SIG-M5 (cell line): ENCODE data around the gene SLITRK5.

Experiments used
- DNase-seq: peaks from one replicate; lab custom pipeline; 2025; lab: John Stamatoyannopoulos, UW

SLITRK5 gene, protein sequence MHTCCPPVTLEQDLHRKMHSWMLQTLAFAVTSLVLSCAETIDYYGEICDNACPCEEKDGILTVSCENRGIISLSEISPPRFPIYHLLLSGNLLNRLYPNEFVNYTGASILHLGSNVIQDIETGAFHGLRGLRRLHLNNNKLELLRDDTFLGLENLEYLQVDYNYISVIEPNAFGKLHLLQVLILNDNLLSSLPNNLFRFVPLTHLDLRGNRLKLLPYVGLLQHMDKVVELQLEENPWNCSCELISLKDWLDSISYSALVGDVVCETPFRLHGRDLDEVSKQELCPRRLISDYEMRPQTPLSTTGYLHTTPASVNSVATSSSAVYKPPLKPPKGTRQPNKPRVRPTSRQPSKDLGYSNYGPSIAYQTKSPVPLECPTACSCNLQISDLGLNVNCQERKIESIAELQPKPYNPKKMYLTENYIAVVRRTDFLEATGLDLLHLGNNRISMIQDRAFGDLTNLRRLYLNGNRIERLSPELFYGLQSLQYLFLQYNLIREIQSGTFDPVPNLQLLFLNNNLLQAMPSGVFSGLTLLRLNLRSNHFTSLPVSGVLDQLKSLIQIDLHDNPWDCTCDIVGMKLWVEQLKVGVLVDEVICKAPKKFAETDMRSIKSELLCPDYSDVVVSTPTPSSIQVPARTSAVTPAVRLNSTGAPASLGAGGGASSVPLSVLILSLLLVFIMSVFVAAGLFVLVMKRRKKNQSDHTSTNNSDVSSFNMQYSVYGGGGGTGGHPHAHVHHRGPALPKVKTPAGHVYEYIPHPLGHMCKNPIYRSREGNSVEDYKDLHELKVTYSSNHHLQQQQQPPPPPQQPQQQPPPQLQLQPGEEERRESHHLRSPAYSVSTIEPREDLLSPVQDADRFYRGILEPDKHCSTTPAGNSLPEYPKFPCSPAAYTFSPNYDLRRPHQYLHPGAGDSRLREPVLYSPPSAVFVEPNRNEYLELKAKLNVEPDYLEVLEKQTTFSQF

DNA sequence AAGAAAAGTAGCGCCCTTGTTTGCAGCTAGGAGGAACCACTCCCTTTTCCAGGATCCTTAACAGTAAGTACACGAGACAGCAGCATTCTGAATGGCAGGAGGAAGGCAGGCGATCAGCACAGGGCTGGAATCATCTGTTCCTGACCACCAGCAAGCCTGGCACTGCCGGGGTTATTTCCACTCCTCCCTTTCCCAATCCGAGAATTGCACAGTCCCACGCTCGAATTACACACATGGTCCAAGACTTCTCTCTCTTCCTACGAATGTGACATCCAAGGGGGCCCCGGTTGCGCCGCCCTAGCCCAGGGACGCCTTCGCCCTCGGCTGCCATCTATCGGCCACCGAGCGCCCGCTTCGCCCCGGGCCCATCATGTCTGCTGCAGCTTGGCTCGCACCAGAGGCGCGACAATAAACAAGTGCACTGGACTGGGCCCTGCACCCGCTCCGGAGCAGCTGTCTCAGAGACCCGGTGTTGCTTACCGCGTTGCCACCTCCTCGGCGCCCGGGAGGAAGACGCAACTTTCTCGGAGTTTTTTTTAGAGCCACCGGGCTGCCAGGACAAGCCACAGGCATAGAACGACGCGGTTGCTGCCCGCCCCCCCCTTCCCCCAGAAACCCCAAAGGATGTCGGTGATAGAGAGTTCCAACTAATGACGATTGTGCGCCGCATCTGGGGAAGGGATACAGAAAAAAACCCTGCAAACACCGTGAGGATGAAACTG, at the start of gene SLITRK5:
SLITRK5 (plus strand) TSS at position 341 of the 722 bp plus-strand sequence. CDS start 4,018 bp downstream, outside the sequence.
- DNase-seq, result peak; percentile 19

DNA sequence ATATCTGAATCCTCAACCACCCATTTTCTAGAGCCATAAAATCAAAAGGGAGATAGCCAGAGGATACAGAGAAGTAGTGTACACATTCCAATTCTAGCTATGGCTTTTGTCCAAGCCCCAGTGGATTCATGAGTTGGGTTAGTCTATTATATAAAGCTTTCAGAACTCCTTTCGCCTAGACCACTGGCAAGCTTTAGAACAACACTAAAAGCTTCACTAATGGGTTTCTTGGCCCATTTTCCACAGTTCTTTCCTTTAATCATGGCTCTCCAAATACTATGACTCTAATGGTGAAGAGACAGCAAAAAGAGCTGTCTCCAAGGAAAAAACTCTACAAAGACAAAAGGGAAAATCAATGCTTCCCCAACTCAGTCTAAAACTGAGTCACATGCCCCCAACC, 48.2 kb upstream of the SLITRK5 start:
- no peak for DNase-seq

DNA sequence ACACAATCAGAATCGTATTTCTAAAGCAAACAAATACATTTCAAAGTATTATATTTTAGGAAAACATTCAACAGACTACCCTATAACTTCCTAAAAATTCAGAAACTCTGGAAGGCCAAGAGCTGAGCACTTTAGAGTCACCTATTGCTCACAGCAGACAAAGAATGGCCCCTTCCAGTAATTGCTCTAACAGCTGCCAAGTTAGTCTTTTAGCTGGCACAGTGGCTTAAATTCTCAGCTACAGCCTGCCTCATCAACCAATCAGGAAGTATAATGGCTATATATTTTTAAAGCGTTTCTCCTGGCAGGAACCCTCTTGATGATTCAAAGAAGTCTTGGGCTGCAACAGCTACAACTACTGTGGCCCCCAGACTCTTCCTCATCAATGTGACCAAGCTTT, 14.9 kb upstream of the SLITRK5 start:
- no peak for DNase-seq

DNA sequence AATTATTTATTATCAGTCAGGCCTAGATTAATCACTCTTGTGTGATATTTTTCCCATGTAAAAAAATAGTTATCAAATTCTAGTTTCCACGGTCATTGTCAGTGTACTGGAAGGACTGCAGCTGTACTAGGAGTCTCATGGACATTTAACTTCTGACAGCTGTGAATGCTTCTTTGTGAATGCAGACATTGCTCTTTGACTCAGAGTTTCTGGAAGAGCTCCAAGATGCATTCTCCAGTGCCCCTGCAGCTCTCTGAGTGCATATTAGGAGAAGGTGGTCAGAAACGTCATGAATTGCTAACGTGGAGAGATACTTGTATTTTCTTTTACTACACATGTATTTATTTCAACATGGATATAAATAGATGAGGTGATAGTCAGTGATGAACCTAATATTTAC, 9.7 kb upstream of the SLITRK5 start:
- no peak for DNase-seq

DNA sequence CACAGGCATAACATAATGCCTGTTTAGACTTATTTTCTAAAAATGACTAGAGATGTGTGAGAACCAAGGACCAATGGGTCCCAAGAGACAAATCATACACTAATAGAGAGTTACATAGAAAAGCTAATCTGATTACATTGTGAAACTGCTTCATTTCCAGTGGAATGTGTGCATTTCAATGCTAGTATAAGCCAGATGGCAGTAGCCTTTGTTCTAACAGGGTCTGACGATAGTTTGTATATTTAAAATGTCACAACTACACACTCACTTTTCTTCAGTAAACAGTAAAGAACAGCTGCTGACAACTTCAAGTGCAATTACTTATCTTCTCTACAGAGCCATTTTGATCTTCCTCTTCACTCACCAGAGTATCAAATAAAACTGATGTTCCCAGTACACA, 4.3 kb upstream of the SLITRK5 start:
- no peak for DNase-seq

DNA sequence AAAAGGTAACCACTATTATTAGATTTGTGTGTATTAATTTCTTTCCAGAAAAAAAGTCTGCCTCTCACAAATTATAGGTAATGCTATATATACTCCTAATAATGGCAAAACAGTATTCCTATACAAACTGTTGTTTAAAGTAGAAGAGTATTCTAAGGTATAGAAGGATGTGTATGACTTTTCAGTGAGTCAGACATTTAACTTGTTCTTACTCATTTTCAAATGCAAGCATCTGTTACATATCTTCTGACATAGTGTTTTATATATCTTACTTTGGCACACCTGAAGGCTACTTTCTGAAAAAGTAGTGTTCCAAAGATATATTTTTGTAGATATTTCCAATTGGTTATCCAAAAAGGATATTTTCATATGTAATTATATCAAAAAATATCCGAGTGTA, 3.5 kb upstream of the SLITRK5 start:
- DNase-seq, result no peak

DNA sequence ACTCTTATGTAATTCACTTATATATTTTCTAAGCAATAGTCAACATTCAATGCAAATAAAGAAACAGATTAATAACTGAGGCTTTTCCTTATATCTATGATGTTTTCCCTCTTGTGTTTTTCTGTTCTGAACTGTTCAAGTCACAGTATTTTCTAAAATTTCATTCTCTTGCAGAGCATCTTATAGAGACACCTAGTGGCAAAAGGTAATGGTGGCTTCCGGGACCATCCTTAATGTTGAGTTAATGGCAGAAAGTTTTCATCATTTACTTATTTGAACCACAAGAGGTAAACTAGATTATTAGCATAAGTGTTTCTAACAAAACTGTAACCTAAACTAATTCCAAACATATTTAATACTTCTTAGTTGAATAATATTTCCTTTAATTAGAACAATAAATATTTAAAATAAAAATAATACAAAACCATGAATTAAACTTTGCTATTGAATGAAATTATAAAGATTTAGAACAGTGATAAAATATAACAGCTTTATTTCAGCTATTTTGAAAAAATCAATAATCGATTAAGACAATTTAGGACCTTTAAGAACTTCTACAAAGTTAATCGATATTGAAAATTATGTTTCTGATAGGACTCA, 1.7 kb upstream of the SLITRK5 start:
- DNase-seq, result peak; percentile 17

DNA sequence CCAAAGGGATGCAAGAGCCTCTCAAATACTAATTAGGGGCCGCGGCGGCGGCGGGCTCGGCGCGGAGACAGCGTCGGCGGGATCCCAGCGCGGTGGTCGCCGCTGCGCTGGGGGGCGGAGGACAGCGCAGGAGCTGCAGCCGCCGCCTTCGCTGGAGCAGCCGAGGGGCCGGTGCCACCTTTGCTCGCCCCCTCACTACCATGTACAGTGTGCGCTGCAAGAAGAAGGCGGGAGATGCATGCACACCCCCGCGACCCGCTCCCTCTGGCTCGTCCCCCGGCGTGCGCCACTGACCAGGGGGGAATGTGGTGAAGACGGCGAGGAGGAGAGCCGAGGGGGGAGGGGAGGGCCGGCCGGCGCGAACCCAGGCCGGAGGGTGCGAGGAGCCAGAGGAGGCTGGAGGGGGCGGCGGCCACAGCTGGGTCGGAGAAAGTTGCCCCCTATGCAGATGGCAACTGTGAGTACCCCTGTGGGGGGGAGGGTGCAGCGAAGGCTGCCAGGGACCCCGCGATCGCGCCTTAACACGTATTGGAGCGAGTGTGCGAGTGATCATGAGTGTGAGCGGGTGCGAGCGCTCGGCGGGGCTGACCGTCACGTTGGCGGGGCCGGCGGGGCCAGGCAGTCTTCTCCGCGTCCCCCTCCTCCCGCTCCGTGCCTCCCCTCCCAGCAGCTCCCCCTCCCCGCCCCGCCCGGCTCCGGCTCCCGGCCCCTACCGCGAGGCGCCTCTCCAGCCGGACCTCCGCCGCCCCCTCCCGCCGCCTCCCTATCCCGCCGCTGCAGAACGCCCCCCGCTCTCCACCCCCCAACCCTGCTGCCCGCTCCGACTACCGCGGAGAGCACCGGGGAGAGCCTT, 808 bp downstream of the SLITRK5 start:
- DNase-seq, result no peak

DNA sequence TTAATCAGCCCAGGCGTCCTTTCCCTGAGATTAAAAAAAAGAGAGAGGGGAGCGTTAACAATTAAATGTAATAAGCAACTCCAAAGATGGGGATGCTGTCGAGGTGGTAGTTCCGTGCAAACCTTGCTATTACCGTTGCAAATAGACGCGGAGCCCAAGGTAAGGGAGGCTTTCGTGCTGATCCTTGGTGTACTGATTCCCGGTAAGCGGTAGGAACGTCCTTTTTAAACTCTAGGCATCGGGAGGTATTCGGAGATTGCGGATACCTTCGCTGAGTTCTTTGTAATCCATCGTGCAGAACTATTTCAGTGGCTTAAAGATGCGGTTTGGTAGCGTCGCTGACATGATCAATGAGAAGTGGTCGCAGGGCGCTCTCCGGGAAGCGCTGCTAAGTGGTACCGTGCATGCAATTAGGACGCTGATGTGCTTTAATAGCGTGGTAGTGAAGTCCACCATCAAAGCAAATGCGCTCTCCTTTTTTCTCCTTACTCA, 3.1 kb downstream of the SLITRK5 start:
- no peak for DNase-seq

DNA sequence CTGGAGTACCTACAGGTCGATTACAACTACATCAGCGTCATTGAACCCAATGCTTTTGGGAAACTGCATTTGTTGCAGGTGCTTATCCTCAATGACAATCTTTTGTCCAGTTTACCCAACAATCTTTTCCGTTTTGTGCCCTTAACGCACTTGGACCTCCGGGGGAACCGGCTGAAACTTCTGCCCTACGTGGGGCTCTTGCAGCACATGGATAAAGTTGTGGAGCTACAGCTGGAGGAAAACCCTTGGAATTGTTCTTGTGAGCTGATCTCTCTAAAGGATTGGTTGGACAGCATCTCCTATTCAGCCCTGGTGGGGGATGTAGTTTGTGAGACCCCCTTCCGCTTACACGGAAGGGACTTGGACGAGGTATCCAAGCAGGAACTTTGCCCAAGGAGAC, 4.7 kb downstream of the SLITRK5 start:
- no peak for DNase-seq

DNA sequence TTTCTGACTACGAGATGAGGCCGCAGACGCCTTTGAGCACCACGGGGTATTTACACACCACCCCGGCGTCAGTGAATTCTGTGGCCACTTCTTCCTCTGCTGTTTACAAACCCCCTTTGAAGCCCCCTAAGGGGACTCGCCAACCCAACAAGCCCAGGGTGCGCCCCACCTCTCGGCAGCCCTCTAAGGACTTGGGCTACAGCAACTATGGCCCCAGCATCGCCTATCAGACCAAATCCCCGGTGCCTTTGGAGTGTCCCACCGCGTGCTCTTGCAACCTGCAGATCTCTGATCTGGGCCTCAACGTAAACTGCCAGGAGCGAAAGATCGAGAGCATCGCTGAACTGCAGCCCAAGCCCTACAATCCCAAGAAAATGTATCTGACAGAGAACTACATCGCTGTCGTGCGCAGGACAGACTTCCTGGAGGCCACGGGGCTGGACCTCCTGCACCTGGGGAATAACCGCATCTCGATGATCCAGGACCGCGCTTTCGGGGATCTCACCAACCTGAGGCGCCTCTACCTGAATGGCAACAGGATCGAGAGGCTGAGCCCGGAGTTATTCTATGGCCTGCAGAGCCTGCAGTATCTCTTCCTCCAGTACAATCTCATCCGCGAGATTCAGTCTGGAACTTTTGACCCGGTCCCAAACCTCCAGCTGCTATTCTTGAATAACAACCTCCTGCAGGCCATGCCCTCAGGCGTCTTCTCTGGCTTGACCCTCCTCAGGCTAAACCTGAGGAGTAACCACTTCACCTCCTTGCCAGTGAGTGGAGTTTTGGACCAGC, 5.3 kb downstream of the SLITRK5 start:
- no peak for DNase-seq

DNA sequence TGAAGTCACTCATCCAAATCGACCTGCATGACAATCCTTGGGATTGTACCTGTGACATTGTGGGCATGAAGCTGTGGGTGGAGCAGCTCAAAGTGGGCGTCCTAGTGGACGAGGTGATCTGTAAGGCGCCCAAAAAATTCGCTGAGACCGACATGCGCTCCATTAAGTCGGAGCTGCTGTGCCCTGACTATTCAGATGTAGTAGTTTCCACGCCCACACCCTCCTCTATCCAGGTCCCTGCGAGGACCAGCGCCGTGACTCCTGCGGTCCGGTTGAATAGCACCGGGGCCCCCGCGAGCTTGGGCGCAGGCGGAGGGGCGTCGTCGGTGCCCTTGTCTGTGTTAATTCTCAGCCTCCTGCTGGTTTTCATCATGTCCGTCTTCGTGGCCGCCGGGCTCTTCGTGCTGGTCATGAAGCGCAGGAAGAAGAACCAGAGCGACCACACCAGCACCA, 5.9 kb downstream of the SLITRK5 start:
- DNase-seq, result no peak

DNA sequence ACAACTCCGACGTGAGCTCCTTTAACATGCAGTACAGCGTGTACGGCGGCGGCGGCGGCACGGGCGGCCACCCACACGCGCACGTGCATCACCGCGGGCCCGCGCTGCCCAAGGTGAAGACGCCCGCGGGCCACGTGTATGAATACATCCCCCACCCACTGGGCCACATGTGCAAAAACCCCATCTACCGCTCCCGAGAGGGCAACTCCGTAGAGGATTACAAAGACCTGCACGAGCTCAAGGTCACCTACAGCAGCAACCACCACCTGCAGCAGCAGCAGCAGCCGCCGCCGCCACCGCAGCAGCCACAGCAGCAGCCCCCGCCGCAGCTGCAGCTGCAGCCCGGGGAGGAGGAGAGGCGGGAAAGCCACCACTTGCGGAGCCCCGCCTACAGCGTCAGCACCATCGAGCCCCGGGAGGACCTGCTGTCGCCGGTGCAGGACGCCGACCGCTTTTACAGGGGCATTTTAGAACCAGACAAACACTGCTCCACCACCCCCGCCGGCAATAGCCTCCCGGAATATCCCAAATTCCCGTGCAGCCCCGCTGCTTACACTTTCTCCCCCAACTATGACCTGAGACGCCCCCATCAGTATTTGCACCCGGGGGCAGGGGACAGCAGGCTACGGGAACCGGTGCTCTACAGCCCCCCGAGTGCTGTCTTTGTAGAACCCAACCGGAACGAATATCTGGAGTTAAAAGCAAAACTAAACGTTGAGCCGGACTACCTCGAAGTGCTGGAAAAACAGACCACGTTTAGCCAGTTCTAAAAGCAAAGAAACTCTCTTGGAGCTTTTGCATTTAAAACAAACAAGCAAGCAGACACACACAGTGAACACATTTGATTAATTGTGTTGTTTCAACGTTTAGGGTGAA, 6.6 kb downstream of the SLITRK5 start:
- DNase-seq, result no peak

DNA sequence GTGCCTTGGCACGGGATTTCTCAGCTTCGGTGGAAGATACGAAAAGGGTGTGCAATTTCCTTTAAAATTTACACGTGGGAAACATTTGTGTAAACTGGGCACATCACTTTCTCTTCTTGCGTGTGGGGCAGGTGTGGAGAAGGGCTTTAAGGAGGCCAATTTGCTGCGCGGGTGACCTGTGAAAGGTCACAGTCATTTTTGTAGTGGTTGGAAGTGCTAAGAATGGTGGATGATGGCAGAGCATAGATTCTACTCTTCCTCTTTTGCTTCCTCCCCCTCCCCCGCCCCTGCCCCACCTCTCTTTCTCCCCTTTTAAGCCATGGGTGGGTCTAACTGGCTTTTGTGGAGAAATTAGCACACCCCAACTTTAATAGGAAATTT, 7.2 kb downstream of the SLITRK5 start:
- DNase-seq, result no peak

DNA sequence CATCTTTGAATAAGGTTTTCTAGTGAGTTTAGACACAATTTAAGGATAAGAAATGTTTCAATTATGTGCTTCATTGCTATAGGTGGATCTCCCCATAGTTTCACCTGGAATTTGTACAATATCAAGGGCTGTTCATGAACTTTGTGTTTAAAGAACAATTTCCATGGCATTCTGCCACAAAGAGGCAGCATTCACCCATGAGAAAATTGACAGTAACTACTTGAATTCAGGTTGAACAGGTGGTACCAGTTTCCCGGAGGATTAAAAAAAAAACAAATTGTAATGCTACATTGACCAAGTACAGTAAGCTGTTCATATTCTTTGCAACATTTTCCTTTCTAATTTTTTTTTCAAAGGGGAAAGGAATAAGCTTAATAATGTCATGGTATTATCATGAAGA, 9.1 kb downstream of the SLITRK5 start:
- DNase-seq, result no peak

DNA sequence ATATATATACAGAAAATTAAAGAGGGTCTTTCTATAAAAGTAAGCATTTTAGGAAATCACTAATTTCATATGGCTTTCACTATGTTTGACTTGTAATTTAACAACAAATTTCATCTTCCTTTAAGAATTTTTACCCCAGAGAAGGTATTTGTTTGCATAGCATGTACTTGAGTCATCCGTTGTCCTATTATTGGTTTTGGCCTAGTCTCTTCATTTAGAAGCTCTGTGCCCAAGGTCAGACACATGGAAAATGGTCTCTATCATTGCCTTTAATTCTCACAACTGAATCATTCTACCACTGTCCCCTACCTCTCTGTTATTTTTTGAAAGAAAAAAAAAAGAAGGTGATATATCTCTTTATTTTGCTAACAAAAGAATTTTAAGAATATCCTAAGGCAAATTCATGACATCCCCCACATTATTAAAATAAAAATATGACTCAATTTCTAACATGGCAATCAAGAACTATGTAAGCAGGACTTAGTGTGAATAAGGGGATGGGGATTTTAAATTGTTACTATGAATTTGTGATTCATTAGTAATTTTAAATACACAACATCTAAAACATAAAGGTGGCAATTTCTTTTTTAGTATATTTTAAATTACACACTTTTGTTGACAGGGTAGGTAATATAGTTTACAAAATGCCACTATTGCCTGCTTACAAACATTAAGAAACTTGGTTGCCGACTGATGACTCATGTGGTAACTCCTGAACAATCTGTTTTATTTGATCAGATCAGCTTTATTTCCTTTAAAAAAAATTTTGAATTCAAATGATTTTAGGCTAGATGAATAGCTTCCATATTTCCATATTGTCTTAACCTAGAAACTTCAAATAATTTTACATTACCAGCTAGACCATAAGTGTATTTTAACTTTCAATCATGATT, 13.9 kb downstream of the SLITRK5 start:
- no peak for DNase-seq

DNA sequence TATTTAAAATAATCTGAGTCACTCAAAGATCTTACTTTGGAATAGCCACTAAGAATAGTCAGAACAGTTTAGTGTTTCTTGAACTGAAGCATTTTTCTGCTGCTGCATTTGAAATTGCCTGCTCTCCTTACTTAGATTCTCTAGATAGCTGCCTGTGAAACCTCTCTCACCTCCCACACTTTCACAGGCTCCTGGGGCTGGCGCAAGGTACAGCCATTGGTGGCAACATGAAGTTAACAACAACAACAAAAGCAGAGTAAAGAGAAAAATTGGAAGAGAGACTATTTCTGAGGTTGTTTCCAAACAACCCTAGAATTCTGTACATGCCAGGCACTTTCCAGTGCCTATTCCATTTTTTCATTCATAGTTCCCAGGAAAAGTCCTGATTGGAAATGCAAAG, 25.3 kb downstream of the SLITRK5 start:
- DNase-seq, result no peak

DNA sequence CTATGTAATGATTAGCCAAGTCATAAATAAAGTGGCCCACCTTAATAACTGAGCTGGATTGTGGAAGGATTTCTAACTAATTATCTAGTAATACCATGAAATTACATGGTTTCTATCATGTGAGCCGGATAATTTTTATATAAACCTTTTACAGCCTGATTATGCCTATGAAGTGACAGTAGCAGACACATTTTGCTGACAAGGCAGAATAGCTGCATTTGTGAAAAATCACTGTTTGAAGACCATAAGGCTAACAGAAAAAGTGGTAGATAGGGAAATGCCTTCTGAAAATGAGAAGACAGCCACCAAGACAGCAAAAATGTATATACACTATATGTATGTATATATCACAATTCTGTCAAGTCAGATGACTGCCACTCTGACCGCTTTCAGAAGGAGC, 27.1 kb downstream of the SLITRK5 start:
- no peak for DNase-seq
